ENCODE measurements around the gene CNOT2.

CNOT2 gene, protein sequence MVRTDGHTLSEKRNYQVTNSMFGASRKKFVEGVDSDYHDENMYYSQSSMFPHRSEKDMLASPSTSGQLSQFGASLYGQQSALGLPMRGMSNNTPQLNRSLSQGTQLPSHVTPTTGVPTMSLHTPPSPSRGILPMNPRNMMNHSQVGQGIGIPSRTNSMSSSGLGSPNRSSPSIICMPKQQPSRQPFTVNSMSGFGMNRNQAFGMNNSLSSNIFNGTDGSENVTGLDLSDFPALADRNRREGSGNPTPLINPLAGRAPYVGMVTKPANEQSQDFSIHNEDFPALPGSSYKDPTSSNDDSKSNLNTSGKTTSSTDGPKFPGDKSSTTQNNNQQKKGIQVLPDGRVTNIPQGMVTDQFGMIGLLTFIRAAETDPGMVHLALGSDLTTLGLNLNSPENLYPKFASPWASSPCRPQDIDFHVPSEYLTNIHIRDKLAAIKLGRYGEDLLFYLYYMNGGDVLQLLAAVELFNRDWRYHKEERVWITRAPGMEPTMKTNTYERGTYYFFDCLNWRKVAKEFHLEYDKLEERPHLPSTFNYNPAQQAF

DNA sequence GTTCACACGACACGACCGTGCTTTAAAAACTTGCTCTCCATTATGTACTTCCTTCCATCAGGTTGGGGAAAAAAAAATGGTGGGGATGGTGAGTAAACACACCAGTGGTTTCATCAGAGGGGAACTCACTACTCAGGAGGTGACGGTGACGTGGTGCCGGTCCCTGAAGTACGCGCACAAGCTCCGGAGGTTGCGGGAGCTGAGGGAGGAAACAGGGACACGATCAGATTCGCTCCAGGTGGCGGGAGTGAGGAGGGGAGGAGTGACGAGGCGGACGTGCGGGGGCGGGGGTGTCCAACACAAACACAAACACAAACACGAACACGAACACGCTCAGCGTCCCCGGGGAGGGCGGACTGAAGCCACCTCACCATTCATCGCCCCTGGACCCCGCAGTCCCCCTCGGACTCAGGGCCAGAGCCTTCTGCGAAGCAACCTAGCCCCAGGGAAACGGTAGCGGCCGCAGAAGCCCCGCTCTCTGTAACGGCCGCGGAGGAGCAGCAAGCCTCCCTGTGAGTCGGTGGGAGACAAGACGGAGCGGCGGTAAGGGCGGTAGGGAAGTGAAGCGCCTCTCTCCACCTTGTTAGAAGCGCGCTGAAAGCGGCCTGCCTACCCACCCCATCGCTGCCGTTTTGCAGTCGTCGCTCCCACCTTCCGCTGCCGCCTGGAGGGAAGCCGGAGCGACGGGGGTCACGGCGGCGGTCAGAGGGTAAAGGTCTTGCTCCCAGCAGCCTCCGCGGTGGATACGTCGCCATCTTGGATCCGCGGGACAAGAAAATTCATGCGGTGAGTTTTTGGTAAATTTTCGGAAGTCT is at the start of gene CNOT2:
TSS of gene CNOT2 (plus strand) at position 739 of the 815 bp plus-strand sequence. CDS start 34,794 bp downstream, outside the sequence.
- peak; percentile 79 for DNase-seq (ENCODE audit: low read depth)

DNA sequence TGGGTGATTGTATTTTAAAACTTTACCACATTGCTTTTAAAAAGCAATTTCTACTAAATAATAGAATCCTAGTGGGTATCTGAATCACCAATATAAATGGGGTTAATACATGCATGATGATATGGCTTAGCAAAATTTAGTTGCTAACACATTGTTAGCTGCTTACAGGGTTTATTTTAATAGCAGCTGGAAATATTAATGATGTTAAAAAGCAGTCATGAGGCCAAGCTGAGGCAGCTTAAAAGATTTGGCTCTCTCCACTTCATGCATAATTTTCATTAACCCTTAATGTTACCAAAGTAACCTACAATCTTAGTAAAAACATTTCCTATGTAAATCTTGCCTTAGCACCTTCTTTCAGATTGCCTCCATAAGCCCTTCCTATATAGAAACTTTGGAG is 49.2 kb upstream of the CNOT2 start:
- no peak for DNase-seq (ENCODE audit: low read depth)

- no peak for DNase-seq (ENCODE audit: low read depth)
Observed at GRCh38 chr12:70196811-70197281, 46.4 kb upstream of the CNOT2 start.

DNA sequence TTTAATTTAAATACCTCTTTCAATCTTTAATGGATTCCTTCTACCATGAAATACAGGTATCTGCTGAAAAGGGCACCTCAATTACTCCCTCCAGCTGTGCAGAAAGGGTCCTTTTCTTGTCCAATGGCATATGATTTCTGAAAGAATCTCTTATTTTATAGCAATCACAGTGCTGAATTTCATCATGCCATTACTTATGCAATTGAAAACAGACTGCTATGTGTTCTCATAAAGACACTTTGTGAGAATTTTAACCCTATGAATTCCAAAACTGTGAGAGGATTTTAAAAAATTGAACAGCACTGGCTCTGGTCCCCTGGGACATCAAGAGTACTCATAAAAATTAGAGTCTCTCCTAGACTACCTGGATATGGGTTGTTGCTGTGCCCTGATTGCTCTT is 45.9 kb upstream of the CNOT2 start:
- DNase-seq (ENCODE audit: low read depth) = no peak

DNA sequence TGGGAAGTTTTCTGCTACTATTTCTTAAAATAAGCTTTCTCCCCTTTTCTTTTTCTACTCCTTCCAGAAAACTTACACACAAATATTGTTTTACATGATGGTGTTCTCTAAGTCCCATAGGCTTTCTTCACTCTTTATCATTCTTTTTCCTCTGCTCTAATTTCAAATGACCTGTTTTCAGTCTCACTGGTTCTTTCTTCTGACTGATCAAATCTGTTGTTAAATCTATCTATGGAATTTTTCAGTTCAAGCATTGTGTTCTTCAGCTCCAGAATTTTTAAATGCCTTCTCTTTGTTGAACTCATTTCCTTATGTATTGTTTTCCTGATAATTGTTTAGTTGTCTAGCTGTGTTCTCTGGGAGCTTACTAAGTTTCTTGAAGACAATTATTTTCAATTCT is 29.5 kb upstream of the CNOT2 start:
- DNase-seq (ENCODE audit: low read depth) = no peak

DNA sequence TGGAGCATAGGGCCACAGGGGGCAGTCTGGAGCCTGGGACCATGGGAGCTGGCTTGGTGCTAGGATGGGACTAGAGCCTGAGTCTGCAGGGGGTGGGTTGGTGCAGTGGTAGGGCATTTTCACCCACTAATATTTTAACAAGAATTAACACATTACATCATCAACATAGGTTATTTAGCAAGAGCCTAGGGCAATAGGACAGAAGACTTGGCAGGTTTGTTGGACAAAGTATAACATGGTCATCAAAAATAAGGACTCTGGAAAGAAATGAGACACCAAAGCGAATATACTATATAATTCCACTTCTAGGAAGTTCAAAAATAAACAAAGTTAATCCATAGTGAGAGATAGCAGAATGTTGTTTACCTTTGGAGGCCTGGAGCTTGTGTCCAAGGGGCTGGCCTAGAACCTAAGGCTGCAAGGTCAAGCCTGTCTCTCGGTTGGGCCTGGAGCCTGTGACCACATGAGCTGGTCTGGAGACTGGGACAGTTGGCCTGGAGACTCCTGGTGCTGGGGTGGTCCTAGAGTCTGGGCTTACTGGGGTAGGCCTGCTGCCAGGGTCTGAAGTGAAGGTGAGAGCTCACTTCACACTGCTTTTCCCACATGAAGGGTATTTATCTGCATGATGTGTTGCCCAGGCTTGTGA is 28.1 kb upstream of the CNOT2 start:
- no peak for DNase-seq (ENCODE audit: low read depth)

DNA sequence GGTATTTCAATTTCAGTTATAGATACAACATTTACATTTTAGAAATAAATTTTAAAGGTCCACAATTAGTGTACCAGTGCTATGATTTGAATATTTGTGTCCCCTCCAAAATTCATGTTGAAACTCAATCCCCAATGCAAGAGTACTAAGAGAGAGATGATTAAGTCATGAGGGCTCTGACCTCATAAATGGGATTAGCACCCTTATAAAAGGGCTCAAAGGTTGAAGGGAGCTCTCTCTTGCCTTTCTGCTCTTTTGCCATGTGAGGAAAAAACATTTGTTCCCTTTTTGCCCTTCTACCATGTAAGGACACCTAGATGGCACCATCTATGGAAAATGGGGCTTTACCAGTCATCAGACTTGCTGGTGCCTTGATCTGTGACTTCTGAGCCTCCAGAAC is 25.8 kb upstream of the CNOT2 start:
- DNase-seq (ENCODE audit: low read depth) = no peak

- DNase-seq (ENCODE audit: low read depth) = no peak
Observed at GRCh38 chr12:70221626-70222025, 21.6 kb upstream of the CNOT2 start.

- DNase-seq (ENCODE audit: low read depth) = no peak
Observed at GRCh38 chr12:70227911-70228310, 15.3 kb upstream of the CNOT2 start.

DNA sequence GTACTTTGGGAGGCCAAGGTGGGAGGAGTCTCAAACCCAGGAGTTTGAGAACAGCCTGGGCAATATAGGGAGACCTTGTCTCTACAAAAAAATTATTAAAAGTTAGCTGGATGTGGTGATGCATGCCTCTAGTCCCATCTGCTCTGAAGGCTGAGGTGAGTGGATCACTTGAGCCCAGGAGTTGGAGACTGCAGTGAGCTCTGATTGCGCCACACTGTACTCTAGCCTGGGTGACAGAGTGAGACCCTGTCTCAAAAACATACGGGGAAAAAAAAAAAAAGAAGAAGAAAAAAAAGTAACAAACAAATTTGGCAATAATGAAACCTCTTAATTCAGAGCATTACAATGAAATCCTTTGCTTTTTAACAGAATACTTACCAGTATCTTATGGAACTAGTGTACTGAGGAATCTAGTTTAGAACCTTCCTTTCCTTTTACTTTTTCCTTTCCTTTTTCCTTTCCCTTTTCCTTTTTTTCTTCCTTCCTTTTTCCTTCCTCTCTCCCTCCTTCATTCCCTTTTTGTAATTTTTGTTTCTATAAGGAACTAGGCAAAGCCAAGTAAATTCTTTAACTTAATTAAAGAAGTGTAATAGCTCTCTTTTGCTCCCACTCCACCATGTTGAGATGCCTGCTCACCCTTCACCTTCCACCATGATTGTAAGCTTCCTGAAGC is 12.2 kb upstream of the CNOT2 start:
- no peak for DNase-seq (ENCODE audit: low read depth)

- no peak for DNase-seq (ENCODE audit: low read depth)
Observed at GRCh38 chr12:70236990-70237389, 6.2 kb upstream of the CNOT2 start.

DNA sequence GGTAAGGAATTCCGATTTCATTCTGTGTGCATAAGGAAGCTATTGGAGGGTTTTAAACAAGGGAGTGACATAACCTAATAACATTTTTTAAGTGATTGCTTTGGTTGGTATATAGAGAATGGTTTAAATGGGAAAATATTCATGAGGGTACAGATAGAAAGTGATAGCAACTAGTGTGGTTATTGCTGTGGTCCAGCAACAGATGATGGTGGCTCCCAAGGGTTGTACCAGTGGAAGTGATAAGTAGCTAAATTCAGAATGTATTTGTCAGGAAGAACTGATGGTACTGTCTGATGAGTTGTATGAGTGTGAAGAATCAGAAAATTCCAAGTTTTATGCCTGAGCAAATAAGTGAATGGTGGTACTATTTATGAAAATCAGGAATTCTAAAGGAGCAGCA is 2.6 kb upstream of the CNOT2 start:
- DNase-seq (ENCODE audit: low read depth) = no peak

GRCh38 chr12:70241845-70242244 is 1.4 kb upstream of the CNOT2 start:
- DNase-seq (ENCODE audit: low read depth) = no peak

GRCh38 chr12:70243510-70244371 is 508 bp downstream of the CNOT2 start:
- DNase-seq (ENCODE audit: low read depth) = peak; percentile 26

DNA sequence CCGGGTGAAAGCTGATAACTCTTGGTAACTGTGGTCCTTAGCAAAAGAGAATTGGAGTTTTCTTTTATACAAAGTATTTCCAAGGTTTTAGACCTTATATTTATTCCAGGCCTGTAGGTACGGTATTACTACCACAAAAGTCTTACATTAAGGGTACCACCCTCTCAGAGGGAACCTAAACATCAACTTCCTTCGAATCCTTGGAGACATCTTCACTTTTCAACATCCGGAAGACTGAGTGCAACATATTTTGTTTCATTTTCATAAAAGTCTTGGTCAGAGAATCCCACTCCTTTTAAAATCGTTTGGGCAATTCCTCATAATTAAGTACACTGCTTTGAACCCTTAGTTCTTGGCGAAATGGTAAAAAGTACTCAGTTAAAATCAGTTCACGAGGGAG is 1.2 kb downstream of the CNOT2 start:
- no peak for DNase-seq (ENCODE audit: low read depth)

DNA sequence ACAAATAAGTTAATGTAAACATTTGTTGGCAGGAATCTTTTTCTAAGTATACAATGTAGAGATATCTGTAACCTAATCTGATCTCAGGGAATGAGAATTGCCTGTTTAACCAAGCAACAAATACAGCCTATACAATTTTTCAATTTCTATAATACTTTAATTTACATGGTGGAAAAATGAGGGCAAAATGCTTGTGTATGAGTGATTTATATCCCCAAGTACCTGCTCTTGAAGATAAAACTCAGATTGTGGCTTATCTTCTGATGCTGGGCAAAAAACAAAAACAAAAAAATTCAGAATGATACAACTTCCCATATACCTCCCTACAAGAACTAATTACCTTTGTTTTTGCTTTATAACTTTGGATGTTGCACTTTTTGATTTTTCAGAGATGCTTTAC is 2.2 kb downstream of the CNOT2 start:
- no peak for DNase-seq (ENCODE audit: low read depth)

DNA sequence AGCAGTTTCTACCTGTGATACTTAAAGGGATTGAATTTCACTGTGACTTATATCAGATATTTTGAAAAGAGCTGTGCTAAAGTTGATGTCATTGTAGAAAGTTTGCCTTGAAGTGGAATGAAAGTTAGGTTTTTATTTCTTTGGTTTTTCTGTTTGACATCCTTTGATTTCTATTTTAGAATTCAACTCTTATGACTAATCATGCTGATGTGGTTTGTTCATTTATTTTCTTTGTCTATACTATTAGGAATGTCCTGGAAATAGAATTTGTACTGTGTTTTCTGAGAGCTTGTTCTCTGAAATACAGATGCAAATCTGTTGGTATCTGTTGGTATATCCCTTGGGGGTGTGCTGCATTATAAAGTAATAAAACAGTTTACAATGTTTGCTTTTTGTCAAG is 3.3 kb downstream of the CNOT2 start:
- DNase-seq (ENCODE audit: low read depth) = no peak

DNA sequence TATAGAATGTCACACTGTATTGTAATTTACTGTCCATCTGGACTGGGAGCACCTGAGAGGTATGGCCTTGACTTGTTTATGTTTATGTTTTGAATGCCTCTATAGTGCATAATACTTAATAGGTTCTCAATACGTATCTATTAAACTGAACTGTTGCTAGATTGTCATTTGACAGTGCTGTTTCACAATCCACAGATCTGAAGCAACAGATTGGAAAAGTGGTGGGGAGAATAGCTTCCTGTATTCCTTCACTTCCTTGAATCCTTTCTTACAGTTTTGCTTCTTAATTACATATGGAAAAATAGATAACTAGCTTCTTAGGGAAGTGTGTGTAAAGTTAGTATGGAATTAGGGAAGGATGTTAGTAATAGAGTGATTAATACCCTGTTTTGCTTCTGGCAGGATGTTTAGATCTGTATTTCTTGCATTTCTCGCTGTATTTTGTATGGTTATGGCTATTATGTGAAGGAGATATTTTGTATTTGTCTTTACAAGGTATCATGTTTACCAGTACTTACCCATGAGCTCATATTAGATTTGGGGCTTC is 4.5 kb downstream of the CNOT2 start:
- no peak for DNase-seq (ENCODE audit: low read depth)

DNA sequence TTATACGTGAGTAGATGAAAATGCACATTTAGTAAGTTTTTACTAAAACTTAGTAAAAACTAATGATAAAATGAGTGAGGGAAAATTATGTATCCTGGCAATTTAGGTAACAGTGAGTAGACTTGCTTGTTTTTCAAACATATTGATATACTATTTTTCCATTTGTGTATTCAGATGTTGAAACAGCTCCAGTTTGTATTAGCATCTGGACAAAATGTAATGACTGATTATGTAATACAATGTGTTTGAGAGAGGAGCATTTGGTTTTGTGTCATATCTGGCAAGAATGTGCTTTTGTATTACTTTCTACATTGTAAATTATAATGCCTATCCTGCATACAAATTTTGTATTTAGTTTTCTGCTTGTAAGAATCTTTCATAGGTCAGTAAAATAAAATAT is 5.6 kb downstream of the CNOT2 start:
- no peak for DNase-seq (ENCODE audit: low read depth)

GRCh38 chr12:70249903-70250302 is 6.7 kb downstream of the CNOT2 start:
- DNase-seq (ENCODE audit: low read depth) = no peak

- no peak for DNase-seq (ENCODE audit: low read depth)
Observed at GRCh38 chr12:70251226-70251625, 8.0 kb downstream of the CNOT2 start.
